ENCODE results near the gene MCC.

- TF ChIP-seq POLR2A (IDR thresholded peaks at IDR 0.05) (no peak), CTCF (IDR thresholded peaks at IDR 0.05) (no peak)
These were observed 177.0 kb downstream of the MCC start for GRCh38 chr5:113311301-113311700.
